Measurements from ENCODE around the gene ZNF804A.
"Not testable (repeated sequence)": the region's sequence is repeated elsewhere in the genome, so short reads cannot be mapped to it uniquely, and the experiment has no call there.

Gene ZNF804A

DNA sequence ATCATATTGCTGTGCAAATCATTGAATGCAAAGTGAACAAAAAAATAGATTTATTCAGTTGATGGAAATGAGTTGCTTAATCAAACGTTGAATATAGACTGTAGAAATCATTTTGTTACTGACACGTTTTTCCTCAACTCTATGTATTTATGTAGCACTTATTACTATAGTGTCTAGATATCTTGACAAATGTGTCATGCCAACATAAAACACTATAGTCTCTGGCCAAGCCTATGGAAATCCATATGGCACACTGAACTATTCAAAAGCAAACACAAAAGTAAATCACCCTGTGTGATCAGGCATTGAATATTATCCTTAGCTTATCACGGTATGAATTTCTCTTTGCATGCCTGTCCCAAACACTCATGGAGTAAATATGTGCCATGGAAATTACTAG is 131.3 kb downstream of the ZNF804A start:
- DNase-seq: no peak

DNA sequence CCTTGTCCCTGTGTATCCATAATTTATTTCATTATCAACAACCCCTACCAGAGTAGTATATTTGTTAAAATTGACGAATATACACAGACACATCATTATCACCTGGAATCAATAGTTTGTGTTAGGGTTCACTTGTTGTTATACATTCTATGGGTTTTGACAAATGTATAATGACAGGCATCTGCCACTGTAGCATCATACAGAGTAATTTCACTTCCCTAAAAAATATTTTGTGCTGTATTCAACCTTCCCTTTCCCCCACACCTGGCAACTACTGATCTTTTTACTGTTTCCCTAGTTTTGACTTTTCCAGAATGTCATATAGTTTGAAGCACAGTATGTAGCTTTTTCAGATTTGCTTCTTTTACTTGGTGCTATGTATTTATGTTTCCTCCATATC is 132.0 kb downstream of the ZNF804A start:
- no peak for DNase-seq

DNA sequence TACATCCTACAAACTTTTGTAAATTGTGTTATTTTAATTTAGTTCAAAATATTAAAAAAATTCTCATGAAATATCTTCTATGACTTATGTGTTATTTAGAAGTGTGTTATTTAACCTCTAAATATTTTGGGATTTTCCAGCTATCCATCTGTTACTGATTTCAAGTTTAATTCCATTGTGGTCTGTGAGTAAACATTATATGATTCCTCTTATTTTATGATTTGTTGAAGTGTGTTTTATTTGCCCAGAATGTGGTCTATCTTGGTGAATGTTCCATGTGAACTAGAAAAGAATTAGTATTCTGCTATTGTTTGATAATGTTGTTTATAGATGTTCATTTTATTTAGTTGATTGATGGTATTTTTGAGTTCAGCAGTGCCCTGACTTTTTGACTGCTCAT is 136.0 kb downstream of the ZNF804A start:
- no peak for DNase-seq

DNA sequence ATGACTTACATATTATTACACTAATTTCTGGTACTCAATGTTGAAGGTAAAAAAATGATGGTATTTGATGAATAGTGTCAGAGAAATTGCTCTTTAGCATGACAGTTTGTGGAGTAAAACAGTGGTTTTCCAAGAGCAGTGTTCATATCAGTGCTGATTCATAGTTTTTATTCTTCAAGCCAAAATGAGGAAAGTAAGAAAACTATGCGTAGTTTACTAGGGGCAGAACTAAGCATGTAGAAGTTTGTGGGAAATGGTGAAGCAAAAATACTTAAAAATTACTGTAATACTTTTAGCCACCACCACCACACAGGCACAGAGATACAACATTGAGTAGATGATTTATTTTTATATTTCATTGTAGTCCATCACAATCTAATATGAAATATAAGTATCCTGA is 137.3 kb downstream of the ZNF804A start:
- no peak for DNase-seq

DNA sequence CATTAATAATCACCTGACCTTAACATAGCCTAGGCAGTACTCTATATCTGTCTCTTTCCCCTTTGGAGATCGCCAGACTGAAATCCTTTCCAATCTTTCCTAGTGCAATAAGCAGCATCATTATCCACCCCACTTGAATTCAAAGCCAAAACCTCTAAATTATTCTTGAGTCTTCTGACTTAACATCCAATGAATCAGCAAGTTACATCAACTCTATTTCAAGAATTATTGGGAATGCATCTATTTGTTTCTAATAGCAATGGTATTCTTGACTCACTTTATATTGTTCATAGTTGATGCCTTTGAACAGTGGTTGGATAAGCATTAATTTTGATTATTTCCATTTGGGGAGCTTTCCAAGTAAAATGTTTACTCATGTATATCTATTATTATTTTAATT is 144.8 kb downstream of the ZNF804A start:
- DNase-seq: no peak

DNA sequence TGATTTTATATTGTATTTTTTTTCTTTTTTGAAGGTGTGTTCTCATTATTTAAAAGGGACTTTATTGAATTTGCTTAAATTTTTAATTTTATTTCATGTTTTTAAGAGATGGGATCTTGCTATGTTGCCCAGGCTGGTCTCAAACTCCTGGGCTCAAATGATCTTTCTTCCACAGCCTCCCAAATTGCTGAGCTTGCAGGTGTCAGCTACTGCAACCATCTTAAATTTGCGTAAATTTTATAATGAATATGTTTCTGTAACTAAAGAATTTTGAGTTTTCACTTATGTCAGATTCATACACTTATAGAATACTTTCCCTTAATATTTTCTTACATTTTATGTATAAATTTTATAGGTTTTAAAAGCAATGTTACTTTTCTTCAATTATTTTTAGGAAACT is 157.8 kb downstream of the ZNF804A start:
- no peak for DNase-seq

DNA sequence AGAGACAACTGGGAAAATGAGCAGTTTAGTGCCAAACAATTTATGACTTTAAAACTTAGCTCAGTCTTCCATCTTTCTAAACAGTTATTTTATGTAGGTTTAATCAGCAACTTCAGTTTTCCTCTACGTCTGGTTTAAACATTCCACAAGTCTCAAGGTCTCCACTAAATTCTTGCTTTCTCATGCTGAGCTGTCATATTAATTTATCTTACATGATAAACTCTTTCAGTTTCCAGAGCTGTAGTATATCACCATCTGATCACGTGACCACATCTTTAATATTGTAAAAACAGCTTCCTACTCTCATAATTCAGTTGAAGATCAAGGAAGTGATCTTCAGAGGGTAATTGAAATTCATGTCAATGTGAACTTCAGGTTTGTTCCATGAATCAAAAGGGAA is 158.6 kb downstream of the ZNF804A start:
- DNase-seq: no peak

DNA sequence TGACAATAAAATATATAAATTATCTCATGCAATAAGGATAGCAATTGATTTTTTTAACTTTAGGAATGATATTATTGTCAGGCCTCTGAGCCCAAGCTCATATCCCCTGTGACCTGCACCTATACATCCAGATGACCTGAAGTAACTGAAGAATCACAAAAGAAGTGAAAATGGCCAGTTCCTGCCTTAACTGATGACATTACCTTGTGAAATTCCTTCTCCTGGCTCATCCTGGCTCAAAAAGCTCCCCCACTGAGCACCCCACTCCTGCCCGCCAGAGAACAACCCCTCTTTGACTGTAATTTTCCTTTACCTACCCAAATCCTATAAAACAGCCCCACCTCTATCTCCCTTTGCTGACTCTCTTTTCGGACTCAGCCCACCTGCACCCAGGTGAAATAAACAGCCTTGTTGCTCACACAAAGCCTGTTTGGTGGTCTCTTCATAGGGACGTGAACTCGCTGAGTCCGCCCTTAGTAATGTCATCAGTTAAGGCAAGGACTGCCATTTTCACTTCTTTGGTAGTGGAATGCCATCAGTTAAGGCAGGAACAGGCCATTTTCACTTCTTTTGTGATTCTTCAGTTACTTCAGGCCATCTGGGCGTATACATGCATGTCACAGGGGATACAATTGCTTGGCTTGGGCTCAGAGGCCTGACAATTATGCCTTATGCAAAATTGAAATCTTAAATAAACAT is 161.4 kb downstream of the ZNF804A start:
- DNase-seq: not testable (repeated sequence)

DNA sequence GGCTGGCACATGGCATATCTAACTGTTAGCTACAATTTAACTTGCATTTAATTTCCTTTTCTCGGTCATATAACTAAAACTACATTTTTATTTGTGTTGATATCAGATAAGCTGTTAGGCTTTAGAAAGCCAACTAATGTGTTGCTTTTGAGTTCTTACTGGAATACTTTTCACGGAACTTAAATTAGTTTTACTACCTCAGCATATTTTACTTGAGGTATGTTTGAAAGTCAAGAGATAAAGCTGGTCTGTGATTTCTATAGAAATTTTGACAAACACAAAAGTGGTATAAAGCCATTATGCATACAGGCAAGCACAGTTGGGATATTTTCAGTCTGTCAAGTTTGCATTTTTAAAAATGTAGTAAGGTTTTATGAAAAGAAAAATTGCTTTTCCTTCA is 162.6 kb downstream of the ZNF804A start:
- no peak for DNase-seq

DNA sequence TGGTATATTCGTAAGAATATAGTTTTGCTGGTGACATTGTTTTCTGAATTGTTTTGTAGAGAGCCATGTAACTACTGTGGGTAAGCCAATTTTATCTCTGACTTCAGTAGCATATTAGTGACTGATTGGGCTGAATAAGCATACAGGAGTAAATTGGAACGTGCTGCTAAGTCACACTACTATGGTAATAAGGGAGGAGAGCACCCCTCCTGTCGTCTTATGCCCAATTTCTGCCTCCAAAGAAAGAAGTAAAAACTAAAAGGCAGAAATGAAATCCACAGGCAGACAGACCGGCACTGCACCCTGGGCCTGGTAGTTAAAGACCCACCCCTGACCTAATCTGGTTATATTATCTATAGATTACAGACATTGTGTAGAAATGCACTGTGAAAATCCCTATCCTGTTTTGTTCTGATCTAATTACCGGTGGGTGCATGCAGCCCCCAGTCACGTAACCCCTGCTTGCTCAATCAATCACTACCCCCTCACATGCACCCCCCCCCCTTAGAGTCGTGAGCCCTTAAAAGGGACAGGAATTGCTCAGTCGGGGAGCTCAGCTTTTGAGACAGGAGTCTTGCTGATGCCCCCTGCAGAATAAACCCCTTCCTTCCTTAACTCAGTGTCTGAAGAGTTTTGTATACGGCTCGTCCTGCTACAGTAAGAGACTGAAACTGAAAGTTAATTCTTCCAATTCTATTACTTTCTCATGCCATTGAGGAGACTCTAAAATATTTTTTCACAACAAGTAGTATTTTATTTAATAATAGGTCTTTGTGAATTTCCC is 167.0 kb downstream of the ZNF804A start:
- no peak for DNase-seq

DNA sequence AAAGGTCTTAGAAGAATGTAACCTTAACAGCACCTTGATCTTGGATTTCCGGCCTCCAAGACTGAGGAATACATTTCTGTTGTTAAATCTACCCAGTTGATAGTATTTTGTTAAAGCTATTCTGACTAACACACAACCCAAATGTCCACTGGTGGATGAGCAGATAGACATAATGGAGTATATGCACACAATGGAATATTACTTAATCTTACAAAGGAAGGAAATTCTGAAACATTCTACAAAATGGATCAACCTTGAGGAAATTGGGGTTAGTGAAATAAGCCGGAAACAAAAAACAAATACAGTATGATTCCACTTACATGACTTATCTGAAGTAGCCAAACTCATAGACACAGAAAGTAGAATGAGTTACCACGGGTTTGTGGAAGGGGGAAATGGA is 168.7 kb downstream of the ZNF804A start:
- no peak for DNase-seq

DNA sequence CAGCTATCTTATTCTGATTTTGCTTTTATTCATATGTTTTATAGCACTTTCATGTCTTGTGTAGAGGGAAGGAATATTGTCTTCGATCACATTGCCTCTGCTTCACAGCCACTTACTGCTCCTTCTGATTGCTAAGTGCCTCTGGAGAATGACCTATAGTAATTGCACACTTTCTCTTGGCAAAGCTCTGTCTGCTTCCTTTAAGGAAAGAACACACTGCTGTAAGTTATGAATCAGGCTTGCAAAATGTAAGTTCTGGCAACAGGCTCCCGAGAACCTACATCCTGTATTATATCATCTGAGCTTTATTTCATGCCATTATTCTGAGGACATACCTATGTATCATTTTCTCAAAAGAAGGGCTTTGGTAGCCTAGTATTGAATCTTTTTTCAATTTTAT is 170.7 kb downstream of the ZNF804A start:
- no peak for DNase-seq

DNA sequence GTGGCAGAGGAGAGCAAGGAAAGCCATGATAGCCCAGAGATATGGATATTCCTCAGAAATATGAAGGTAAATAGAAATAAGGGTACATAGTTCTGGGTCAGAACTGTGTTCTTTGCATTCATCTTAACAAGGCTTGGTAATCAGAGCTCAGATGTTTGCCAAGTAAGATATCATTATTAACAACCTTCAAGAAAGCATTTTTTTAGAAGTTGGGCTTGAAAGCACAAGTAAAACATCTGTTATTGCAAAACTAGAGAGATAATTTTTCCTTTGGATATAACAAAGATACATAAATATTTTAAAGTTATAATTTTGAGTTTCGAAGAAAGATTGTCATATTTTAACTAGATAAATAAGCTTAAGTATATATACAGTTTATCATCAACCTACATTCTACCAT is 171.4 kb downstream of the ZNF804A start:
- DNase-seq: no peak

DNA sequence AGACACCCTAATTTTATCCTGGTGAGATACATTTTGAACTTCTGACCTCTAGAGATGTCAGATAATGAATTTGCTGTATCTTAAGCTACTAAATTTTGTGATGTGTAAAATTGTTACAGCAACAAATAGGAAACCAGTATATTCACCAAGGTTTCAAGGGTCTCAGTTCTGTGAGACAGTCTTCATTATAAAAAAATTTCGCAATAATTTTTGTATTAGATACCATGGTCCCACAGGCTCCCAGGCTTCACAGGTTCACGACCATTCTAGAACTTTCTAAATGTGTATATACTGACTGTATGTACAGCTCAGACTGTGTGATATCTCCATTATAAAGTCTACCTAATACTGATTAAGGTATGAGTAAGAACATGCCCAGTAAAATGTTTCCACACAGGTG is 181.4 kb downstream of the ZNF804A start:
- no peak for DNase-seq

DNA sequence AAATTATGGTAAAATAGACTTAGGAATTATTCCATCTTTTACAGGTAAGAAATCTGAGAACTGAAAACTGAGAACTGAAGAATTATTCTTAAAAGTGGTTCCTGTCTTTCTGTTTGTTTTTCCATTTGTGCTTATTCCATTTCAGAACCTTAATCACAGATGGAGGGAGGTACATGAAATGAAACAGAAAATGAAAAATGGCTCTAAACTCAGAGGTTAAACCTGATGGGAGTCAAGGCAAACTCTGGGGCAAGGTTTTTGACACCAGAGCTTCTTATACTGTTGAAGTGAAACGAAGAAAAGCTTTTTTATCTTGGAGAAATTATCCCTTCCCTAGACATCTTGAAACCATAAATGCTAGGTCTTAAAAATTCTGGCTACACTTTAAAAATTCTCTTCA is 182.1 kb downstream of the ZNF804A start:
- DNase-seq: no peak

DNA sequence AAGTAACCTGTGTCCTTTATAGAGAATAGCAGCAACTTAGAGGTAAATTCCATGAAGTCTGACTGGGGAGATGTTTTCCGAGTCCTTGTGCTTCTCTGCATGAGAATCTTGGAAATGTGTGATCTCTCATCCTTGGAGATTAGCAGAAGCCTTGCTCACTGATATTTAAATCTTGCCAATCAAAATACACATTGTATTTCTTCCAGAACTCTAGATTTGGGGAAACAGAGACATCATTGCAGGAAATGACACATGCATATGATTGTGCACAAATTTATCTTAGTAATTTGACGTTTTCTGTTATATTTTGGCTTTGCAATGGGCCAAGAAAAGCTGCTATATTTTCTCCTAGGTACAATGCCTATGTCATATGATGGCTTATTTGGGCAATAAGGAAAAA is 182.6 kb downstream of the ZNF804A start:
- no peak for DNase-seq

DNA sequence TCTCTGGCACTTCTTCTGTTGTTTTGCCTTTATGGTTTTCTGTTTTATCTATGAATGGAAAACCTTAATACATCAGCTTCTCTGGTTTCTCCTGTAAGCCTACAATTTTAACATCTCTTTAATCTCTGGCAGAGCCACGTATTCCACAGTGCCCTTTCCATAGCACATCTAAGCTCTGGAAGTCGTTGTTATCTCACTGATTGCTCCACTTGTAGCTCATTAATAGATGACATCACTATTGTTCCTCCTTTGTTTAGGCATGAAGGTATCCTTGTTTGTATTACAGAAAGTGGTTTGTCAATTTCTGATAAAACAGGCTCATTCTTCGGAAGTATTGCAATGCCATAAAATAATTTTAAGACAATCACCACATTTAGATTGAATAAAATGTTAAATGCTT is 185.2 kb downstream of the ZNF804A start:
- no peak for DNase-seq

DNA sequence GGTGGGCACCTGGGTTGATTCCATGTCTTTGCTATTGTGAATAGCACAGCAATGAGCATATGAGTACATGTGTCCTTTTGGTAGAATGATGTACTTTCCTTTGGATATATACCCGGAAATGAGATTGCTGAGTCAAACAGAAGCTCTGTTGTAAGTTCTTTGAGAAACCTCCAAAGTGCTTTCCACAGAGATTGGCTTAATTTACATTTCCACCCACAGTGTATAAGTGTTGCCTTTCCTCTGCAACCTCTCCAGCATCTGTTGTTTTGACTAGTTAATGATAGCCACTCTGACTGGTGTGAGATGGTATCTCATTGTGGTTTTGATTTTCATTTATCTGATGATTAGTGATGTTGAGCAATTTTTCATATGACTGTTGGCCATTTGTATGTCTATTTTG is 194.8 kb downstream of the ZNF804A start:
- DNase-seq: no peak

DNA sequence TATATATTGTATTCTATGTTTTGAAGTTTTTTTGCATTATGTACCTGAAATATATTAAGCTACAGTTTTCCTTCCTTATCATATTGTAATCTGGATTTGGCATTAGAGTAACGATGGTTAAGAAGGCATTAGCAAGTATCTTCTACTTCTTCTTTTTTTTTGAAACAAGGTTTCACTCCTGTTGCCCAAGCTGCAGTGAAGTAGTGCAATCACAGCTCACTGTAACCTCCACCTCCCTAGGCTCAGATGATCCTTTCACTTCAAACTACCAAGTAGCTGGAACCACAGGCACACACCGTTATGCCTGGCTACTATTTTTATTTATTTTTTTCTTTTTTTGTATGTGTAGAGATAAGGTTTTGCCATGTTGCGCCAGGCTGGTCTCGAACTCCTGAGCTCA is 201.1 kb downstream of the ZNF804A start:
- no peak for DNase-seq

DNA sequence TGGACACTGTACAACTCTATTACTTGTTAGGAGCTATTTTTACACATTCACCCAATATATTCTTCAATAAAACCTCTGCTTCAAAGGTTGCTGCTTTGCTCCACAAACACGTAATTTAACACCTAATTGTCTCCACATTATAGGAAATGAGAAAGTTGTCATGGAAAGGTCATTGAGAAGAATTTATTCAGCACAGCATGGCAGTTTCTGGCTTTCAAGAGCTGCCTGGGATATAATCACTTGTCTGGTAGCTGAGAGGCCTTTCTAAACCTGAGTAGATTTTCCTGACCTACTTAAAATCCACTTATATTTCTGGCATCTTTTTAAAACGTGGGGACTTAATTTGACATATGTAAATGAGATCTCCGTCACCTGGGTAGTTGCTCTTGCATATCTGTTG is 216.1 kb downstream of the ZNF804A start:
- no peak for DNase-seq

DNA sequence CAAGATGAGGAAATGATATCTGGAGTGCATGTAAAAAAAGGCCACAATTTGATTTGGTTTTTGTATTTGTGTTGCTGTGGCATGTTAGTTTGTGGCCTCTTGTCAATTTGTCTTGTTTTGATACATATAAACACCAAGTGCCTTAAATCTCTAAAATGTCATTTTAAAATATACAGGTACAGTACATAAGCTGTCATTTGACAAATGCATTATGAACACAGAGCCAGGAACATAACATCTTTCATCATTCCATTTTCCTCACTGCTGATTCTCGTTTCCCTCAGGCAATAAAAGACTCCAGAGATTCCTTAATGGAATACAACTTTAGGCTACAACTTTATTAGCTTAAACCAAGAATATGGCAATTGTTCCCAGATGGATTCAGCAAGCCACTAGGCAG is 217.5 kb downstream of the ZNF804A start:
- no peak for DNase-seq

DNA sequence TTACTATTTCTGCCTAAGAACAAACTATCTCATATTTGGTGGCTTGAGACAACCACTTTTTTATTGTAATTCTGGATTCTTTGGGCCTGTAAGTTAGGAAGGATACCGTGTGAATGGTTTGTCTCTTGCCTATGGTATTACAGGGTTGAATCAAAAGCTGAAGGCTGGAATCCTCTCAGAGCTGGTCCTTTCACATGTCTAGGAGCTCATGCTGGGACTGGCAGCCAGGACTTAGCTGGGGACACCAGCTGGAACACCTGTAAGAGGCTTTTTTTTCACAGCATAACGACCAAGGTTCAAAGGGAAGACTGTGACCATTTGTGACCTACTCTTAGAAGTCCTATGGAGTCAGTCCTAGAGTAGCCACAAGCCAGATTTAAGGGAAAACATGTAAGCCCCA is 226.3 kb downstream of the ZNF804A start:
- no peak for DNase-seq

DNA sequence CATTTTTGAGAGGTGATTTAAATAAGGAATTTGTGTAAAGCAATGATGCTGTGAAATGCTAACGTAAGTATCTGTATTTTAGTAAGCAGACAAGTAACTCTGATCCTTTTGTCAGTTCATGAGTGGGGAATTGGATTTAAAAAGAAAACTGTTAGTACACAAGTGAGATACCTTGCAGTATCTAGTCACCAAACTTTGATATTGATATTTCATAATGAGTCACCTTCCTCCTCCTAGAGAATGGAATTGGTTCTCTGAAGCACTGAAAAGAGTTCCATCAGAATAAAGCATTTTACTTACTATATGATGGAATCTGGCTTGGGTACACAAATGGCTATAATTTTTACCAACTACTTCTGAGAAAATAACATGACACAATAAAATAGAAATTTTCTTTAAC is 232.2 kb downstream of the ZNF804A start:
- DNase-seq: no peak

DNA sequence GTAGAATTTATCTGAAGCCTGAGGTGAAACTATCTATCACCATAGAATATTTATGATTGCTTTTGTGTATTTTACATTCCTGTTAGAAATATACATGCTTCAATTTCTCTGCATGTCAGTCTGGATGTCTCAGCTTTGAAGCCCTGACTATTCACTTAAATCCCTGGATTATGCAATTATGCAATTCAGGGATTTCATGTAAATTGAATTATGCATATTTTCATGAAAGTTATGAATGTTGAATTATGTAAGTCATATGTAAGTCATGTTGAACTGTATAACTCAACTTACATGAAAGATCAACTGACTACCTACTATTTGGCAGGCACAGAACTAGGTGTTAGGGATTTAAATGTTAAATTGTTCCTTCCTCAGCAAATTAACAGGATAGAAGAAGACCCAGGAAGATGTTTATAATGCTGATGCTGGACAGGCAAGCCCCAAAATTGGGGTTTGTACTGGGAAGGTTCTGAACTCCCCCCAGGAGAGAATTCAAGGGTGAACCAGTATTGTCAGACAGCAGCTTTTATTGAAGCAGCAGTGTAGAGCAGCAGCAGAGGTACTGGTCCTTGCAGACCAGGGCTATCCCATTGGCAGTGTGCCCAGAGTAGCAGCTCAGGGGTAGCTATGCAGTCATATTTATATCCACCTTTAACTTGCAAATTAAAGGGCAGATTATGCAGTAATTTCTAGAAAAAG is 236.5 kb downstream of the ZNF804A start:
- DNase-seq: no peak
